GM10266 (cell line): ENCODE results near the gene EFCAB12.

Experiments used
- DNase-seq: peaks from one replicate; pipeline ENCODE4 v3.0.0; 2012; ENCODE audit errors: extremely low spot score
- CTCF ChIP-seq: IDR thresholded peaks from 2 replicates; pipeline ENCODE4 v1.5.1; 2012; ENCODE audit warnings: mild to moderate bottlenecking, low read depth; ENCODE audit not compliant: control insufficient read depth, insufficient read depth; ENCODE audit errors: missing control alignments

The EFCAB12 gene

DNA sequence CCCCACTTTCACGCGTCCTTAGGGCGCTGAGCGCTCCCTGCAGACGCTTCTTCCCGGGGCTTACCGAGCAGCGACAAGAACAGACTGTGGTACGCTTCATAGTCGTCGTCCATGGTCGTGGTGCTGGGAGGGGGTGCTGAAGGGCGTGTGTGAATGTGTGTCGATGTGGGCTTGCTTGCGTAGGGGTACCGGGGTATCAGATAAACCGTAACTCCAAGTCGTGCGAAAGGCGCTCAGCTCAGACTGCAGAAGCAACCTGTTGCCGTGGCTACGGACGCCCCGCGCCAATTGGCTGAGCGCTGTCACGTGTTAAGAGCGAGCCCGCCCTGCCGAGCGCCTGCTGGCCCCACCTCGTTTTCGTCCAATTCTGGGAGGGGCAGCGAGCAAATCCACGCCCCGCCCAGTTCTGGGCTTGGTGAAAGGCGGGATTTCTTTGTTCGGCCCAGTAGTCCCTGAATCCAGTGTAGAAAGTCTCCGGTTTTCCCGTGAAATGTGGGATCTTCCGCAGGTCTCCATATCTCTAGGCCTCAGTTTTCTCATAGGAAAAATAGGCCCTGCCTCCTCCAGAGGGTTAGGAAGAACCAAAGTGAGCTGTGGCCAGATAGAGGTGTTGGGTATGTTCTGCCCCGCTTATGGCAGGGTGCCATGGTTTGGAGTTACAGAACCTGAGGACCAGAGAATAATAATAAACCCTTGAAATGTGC, at the start of gene EFCAB12:
Gene EFCAB12 (minus strand): TSS at position 261 of the 704 bp plus-strand sequence. CDS start 148 bp downstream, at position 113.
- DNase-seq = peak; percentile 84

DNA sequence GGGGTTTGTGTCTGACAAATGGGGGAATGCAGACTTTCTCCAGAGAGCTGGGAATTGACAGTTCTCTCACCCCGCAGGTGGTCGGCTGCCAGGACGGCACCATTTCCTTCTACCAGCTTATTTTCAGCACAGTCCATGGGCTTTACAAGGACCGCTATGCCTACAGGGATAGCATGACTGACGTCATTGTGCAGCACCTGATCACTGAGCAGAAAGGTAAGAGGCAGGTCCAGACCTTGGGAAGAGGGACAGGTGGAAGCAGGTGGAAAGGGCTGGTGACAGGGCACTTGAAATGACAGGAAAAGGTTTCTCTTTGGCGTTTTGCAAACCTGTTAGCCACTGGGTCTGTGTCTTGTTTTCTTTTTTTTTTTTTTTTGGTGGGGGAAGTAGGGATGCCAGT, 48.1 kb upstream of the EFCAB12 start:
- TF ChIP-seq CTCF = no peak
- DNase-seq = no peak

More for the DNA sequence above, at the start of gene EFCAB12:
- no peak for TF ChIP-seq CTCF

- TF ChIP-seq CTCF = no peak
- no peak for DNase-seq
These were observed 47.4 kb upstream of the EFCAB12 start for GRCh38 chr3:129475863-129476262.

DNA sequence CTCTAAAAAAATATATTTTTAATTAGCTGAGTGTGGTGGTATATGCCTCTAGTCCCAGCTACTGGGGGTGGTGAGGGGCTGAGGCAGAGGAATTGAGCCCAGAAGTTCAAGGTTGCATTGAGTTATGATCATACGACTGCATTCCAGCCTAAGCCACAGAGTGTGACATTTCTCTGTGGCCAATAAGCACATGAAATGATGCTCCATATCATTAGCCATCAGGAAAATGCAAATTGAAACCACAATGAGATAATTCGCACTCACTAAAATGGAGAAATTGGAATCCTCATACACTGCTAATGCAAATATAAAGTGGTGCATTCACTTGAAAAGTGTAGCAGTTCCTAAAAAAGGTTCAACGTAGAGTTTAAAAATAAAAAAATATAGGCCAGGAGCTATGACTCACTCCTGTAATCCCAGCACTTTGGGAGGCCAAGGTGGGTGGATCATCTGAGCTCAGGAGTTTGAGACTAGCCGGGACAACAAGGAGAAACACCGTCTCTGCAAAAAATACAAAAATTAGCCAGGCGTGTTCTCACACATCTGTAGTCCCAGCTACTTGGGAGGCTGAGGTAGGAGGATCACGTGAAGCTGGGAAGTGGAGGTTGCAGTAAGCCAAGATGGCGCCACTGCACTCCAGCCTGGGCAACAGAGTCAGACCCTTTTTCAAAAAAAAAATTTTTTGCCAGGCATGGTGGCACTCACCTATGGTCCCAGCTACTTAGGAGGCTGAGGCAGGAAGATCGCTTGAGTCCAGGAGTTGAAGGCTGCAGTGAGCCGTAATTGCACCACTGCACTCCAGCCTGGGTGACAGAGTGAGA, 46.8 kb upstream of the EFCAB12 start:
- no peak for TF ChIP-seq CTCF
- DNase-seq = no peak

GRCh38 chr3:129473769-129474152, 45.3 kb upstream of the EFCAB12 start:
- no peak for TF ChIP-seq CTCF
- no peak for DNase-seq

DNA sequence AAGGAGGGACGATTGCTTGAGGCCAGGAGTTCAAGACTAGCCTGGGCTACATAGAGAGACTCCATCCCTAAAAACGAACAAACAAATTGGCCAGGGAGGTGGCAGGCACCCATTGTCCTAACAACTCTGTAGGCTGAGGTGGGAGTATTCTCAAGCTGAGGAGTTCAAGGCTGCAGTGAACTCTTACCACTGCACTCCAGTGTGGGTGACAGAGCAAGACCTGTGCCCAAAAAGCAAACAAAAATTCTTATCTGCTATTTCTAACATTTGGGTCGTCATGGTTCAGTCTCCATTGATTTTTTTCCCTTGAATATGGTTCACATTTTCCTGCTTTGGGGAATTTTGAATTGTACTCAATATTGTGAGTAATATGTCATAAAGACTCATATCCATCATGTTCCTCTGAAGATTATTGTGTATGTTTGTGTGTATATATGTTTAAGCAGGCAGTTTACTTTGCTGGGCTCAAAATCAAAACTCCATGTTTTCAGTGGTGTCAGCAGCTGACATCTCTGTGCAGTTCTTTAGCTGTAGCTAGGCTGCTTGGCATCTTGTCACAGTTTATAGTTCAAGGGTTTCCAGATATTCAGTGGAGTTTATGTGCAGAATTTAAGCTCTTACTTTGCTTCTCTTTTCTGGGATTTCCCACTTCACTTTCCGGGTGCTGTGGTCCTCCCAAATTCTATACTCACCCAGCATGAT, 44.8 kb upstream of the EFCAB12 start:
- DNase-seq = no peak
- TF ChIP-seq CTCF = no peak
